ENCODE results near the gene AP1S2.
"Not testable (repeated sequence)": the region's sequence is repeated elsewhere in the genome, so short reads cannot be mapped to it uniquely, and the experiment has no call there.

- not testable (repeated sequence) for TF ChIP-seq ZNF629 (CRISPR knock-in tag; conservative IDR thresholded peaks at IDR 0.05); ZBTB46 (CRISPR knock-in tag; IDR thresholded peaks at IDR 0.05; ENCODE audit: borderline replicate concordance); RARG (CRISPR knock-in tag; IDR thresholded peaks at IDR 0.05; ENCODE audit: low read depth); MIER2 (CRISPR knock-in tag; IDR thresholded peaks at IDR 0.05); ZBTB33 (CRISPR knock-in tag; IDR thresholded peaks at IDR 0.05); PBX2 (CRISPR knock-in tag; IDR thresholded peaks at IDR 0.05); ZBTB34 (CRISPR knock-in tag; IDR thresholded peaks at IDR 0.05); ZMYM2 (CRISPR knock-in tag; IDR thresholded peaks at IDR 0.05); KLF16 (CRISPR knock-in tag; IDR thresholded peaks at IDR 0.05); ZHX1 (CRISPR knock-in tag; IDR thresholded peaks at IDR 0.05; ENCODE audit: low read depth)
Observed at GRCh38 chrX:15831347-15831746, 23.3 kb downstream of the AP1S2 start.

Data from HepG2 (cell line).